Neural cell (in vitro differentiated cells): ENCODE results near the gene MS4A18. TPM values are rescaled to one million over a fixed set of nuclear protein-coding genes. Genes with fewer than 3 reads are reported as not detected.

Source experiments
- H2AFZ ChIP-seq: fragments of 200-600, 300-800 bp; sonication (generic), shearing (Covaris generic); 2 replicates; pipeline ENCODE4 v1.6.0; 2014; ENCODE audit warnings: low read depth, mild to moderate bottlenecking, antibody characterized with exemption, low read length, moderate library complexity
- H3F3A ChIP-seq: fragments of 200-600 bp; shearing (Covaris generic); 2 replicates; pipeline ENCODE4 v1.6.1; 2016; ENCODE audit warnings: mild to moderate bottlenecking, moderate library complexity, mixed read lengths, antibody characterized with exemption, low read length; ENCODE audit not compliant: insufficient read depth, poor library complexity, severe bottlenecking
- H3K27ac ChIP-seq: fragments of 200-600, 300-800 bp; sonication (generic), shearing (Covaris generic); 2 replicates; pipeline ENCODE4 v1.5.1; 2014; ENCODE audit warnings: mild to moderate bottlenecking, low read length, moderate library complexity
- H3K27me3 ChIP-seq: fragments of 300-800, 200-600 bp; sonication (generic), shearing (Covaris generic); 2 replicates; pipeline ENCODE4 v1.6.0; 2014; ENCODE audit warnings: mild to moderate bottlenecking, low read depth, low read length, moderate library complexity; ENCODE audit not compliant: insufficient read depth
- H3K36me3 ChIP-seq: fragments of 300-800, 200-600 bp; sonication (generic), shearing (Covaris generic); 2 replicates; pipeline ENCODE4 v1.5.1; 2014; ENCODE audit warnings: mild to moderate bottlenecking, antibody characterized with exemption, low read length, moderate library complexity; ENCODE audit not compliant: insufficient read depth
- H3K4me2 ChIP-seq: fragments of 300-800, 200-600 bp; sonication (generic), shearing (Covaris generic); 2 replicates; pipeline ENCODE4 v1.6.0; 2014; ENCODE audit warnings: mild to moderate bottlenecking, low read length
- H3K4me3 ChIP-seq: fragments of 300-800, 200-600 bp; sonication (generic), shearing (Covaris generic); 2 replicates; pipeline ENCODE4 v1.5.1; 2014; ENCODE audit warnings: mild to moderate bottlenecking, low read length, moderate library complexity
- H3K79me2 ChIP-seq: fragments of 200-600 bp; shearing (Covaris generic); replicated peaks from 2 replicates; pipeline ENCODE4 v1.6.0; 2014; ENCODE audit warnings: mild to moderate bottlenecking, low read length, moderate library complexity; ENCODE audit not compliant: insufficient read depth
- H3K9ac ChIP-seq: fragments of 300-800, 200-600 bp; sonication (generic), shearing (Covaris generic); 2 replicates; pipeline ENCODE4 v1.6.1; 2016; ENCODE audit warnings: mild to moderate bottlenecking, low read length, mixed read lengths
- H3K9me2 ChIP-seq: fragments of 200-600 bp; shearing (Covaris generic); 2 replicates; pipeline ENCODE4 v1.6.1; 2016; ENCODE audit warnings: mild to moderate bottlenecking, low read length, mixed read lengths; ENCODE audit not compliant: insufficient read depth
- H3K9me3 ChIP-seq: fragments of 200-600, 300-800 bp; sonication (generic), shearing (Covaris generic); 2 replicates; pipeline ENCODE4 v1.6.1; 2016; ENCODE audit warnings: mild to moderate bottlenecking, mixed run types, low read length, moderate library complexity, mixed read lengths
- H4K20me1 ChIP-seq: fragments of 200-600 bp; shearing (Covaris generic); 2 replicates; pipeline ENCODE4 v1.6.1; 2016; ENCODE audit warnings: mild to moderate bottlenecking, mixed run types; ENCODE audit not compliant: insufficient read depth
- EP300 ChIP-seq: fragments of 450-650 bp; conservative IDR thresholded peaks from 2 replicates; pipeline ENCODE4 v1.6.1; 2014; ENCODE audit warnings: antibody characterized with exemption, mild to moderate bottlenecking, moderate library complexity; ENCODE audit not compliant: poor library complexity, severe bottlenecking
- MXI1 ChIP-seq: fragments of 450-650 bp; conservative IDR thresholded peaks from 2 replicates; pipeline ENCODE4 v1.6.1; 2014; ENCODE audit warnings: antibody characterized with exemption, mild to moderate bottlenecking; ENCODE audit not compliant: poor library complexity, severe bottlenecking
- RAD21 ChIP-seq: fragments of 450-650 bp; conservative IDR thresholded peaks from 2 replicates; pipeline ENCODE4 v1.6.1; 2014; ENCODE audit warnings: antibody characterized with exemption, mild to moderate bottlenecking, moderate library complexity
- REST ChIP-seq: IDR thresholded peaks from 2 replicates; pipeline ENCODE4 v1.6.1; 2012; ENCODE audit warnings: borderline replicate concordance
- SMC3 ChIP-seq: fragments of 450-650 bp; conservative IDR thresholded peaks from 2 replicates; pipeline ENCODE4 v1.6.1; 2014; ENCODE audit warnings: antibody characterized with exemption, mild to moderate bottlenecking, moderate library complexity; ENCODE audit not compliant: poor library complexity
- TAF1 ChIP-seq: IDR thresholded peaks from 2 replicates; pipeline ENCODE4 v1.6.1; 2012; ENCODE audit warnings: low read depth
- polyA plus RNA-seq: library from polyadenylated mRNA; depleted of rRNA; stranded (reverse); fragments of >200 nt; gene quantifications from 2 replicates; pipeline ENCODE4 v1.2.3, GENCODE V29; 2014
- TF ChIP-seq, protein P1 (sequence below): fragments of 450-650 bp; IDR thresholded peaks from 2 replicates; pipeline ENCODE4 v1.5.1; 2014; ENCODE audit warnings: antibody characterized with exemption, mild to moderate bottlenecking, moderate library complexity; ENCODE audit not compliant: poor library complexity, severe bottlenecking

The MS4A18 gene
- polyA plus RNA-seq, 1 donor from 2014 or later = not detected

DNA sequence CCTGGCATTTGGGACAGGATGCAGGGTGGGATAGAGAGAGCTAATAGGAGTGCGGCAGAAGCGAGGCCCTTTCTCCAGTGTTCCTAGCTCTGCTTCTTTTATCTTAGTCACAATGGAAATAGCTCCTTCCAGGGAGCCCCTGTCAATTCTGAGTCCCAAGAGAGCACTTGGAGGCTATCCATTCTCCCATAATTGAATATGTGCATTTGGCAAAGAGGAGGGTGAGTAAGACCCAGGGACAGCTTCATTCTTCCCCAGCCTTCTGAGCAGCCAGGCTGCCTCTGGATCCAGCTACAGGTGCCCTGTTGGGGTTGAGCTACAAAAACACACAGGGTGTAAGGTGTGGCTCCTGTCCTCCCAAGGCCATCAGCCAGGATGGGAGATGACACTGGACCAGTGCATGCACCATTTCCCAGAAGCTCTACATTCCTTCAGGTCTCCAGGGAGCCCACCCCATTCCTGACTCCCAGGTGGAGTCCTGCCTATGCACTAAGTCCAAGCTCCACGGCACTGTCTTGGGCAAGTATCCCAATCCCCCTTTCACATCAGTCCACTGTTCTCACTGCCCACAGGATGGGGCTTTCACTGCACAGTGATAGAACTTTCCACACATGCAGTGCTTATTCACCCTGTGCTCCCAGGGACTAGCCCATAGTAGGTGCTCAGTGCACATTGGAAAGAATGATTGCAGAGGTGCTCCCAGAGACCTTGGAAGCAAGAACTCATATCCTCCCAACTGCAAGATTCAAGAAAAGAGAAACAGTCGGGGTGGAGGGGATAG is 66.8 kb downstream of the MS4A18 start:
- Histone ChIP-seq H3K27ac (no peak overlapping the region), H4K20me1 (no peaks in the 10 kb centered on the region), H3K9ac (no peak overlapping the region), H3K27me3 (no peaks in the 10 kb centered on the region), H3K9me3 (no peaks in the 10 kb centered on the region), H3K4me3 (no peak overlapping the region), H3K4me2 (no peak overlapping the region), H3F3A (no peaks in the 10 kb centered on the region), H3K36me3 (no peaks in the 10 kb centered on the region), H3K79me2 (no peaks in the 10 kb centered on the region), H3K9me2 (no peaks in the 10 kb centered on the region), H2AFZ (no peak overlapping the region)
- TF ChIP-seq RAD21 = no peak
- no peak for TF ChIP-seq EP300
- TF ChIP-seq REST = no peak
- TF ChIP-seq MXI1 = no peak
- TF ChIP-seq, protein P1, sequence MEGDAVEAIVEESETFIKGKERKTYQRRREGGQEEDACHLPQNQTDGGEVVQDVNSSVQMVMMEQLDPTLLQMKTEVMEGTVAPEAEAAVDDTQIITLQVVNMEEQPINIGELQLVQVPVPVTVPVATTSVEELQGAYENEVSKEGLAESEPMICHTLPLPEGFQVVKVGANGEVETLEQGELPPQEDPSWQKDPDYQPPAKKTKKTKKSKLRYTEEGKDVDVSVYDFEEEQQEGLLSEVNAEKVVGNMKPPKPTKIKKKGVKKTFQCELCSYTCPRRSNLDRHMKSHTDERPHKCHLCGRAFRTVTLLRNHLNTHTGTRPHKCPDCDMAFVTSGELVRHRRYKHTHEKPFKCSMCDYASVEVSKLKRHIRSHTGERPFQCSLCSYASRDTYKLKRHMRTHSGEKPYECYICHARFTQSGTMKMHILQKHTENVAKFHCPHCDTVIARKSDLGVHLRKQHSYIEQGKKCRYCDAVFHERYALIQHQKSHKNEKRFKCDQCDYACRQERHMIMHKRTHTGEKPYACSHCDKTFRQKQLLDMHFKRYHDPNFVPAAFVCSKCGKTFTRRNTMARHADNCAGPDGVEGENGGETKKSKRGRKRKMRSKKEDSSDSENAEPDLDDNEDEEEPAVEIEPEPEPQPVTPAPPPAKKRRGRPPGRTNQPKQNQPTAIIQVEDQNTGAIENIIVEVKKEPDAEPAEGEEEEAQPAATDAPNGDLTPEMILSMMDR = no peak
- TF ChIP-seq TAF1 = no peak
- no peak for TF ChIP-seq SMC3

DNA sequence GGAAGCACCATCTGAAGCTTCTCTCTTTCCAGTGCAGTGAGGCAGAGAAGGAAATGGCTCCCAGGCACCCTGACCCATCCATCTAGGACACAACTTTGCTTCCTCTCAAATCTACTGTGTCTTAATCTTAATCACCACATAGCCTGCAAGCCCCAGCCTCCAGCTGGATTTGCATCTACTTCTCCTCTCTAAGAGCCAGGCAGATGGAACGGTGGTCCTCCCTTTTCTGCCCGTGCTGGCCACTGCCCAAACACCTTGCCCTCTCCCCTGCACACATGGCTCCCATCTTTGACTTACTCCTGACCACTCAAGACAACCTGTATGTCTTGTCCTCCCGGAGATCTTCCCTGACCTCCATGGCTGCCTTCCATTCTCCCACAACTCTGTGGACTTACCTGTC is 68.0 kb downstream of the MS4A18 start:
- Histone ChIP-seq H3K4me3 (no peak overlapping the region), H3F3A (no peaks in the 10 kb centered on the region), H3K27me3 (no peaks in the 10 kb centered on the region), H3K36me3 (no peaks in the 10 kb centered on the region), H3K9me2 (no peaks in the 10 kb centered on the region), H3K27ac (no peak overlapping the region), H4K20me1 (no peaks in the 10 kb centered on the region), H3K79me2 (no peaks in the 10 kb centered on the region), H3K9me3 (no peaks in the 10 kb centered on the region), H3K9ac (no peak overlapping the region), H3K4me2 (no peak overlapping the region), H2AFZ (no peak overlapping the region)
- TF ChIP-seq RAD21 = no peak

Other genes with a start within 250 kb of the MS4A18 start
- not detected in 2 replicates for gene MS4A12, start 231.9 kb upstream of the MS4A18 start, polyA plus RNA-seq
- not detected in 2 replicates for gene MS4A13, start 209.3 kb upstream of the MS4A18 start, polyA plus RNA-seq
- gene MS4A8, start 25.1 kb upstream of the MS4A18 start, polyA plus RNA-seq = not detected in 2 replicates
- gene MS4A15, start 32.1 kb downstream of the MS4A18 start, polyA plus RNA-seq = not detected in 2 replicates
- not detected in 2 replicates for gene MS4A10, start 60.6 kb downstream of the MS4A18 start, polyA plus RNA-seq
- 0.16 and 1.3 TPM in 2 replicates for gene CCDC86, start 117.4 kb downstream of the MS4A18 start, polyA plus RNA-seq
- 0.16 and 0.51 TPM in 2 replicates for gene PTGDR2, start 131.2 kb downstream of the MS4A18 start, polyA plus RNA-seq
- 0.62 and 1.5 TPM in 2 replicates for gene ZP1, start 142.8 kb downstream of the MS4A18 start, polyA plus RNA-seq
- 71.3 and 99.4 TPM in 2 replicates for gene PRPF19, start 181.9 kb downstream of the MS4A18 start, polyA plus RNA-seq
- gene TMEM109, start 189.4 kb downstream of the MS4A18 start, polyA plus RNA-seq = 1.8 and 4.6 TPM in 2 replicates
- 215 and 280 TPM in 2 replicates for gene TMEM132A, start 199.7 kb downstream of the MS4A18 start, polyA plus RNA-seq
- not detected in 2 replicates for gene SLC15A3, start 227.5 kb downstream of the MS4A18 start, polyA plus RNA-seq
- gene CD6, start 247.0 kb downstream of the MS4A18 start, polyA plus RNA-seq = not detected in 2 replicates